HG03064 (cell line): Measurements from ENCODE around the gene CDK6.

ENCODE experiments used
- ATAC-seq: cut with Tn5 transposase; IDR thresholded peaks from one replicate; pipeline ENCODE4 v1.9.1; 2021; ENCODE audit warnings: low read depth; ENCODE audit not compliant: unreplicated experiment

Gene CDK6

GRCh38 chr7:92716825-92717580, 119.4 kb downstream of the CDK6 start:
- ATAC-seq: no peak

- no peak for ATAC-seq
Observed at GRCh38 chr7:92715963-92716362, 120.4 kb downstream of the CDK6 start.

- ATAC-seq: no peak
Observed at GRCh38 chr7:92714767-92715166, 121.6 kb downstream of the CDK6 start.

GRCh38 chr7:92714280-92714679, 122.1 kb downstream of the CDK6 start:
- no peak for ATAC-seq

GRCh38 chr7:92709912-92710311, 126.5 kb downstream of the CDK6 start:
- ATAC-seq: no peak

- no peak for ATAC-seq
Observed at GRCh38 chr7:92709150-92709549, 127.2 kb downstream of the CDK6 start.

- no peak for ATAC-seq
Observed at GRCh38 chr7:92708111-92709042, 128.0 kb downstream of the CDK6 start.

- ATAC-seq: no peak
Observed at GRCh38 chr7:92707435-92707834, 128.9 kb downstream of the CDK6 start.

GRCh38 chr7:92706563-92706962, 129.8 kb downstream of the CDK6 start:
- no peak for ATAC-seq

- no peak for ATAC-seq
Observed at GRCh38 chr7:92705831-92706230, 130.5 kb downstream of the CDK6 start.

- ATAC-seq: no peak
Observed at GRCh38 chr7:92704858-92705257, 131.5 kb downstream of the CDK6 start.

GRCh38 chr7:92702535-92702934, 133.8 kb downstream of the CDK6 start:
- no peak for ATAC-seq

GRCh38 chr7:92699966-92700514, 136.3 kb downstream of the CDK6 start:
- ATAC-seq: no peak

- no peak for ATAC-seq
Observed at GRCh38 chr7:92699560-92699959, 136.8 kb downstream of the CDK6 start.

- no peak for ATAC-seq
Observed at GRCh38 chr7:92698237-92698841, 138.0 kb downstream of the CDK6 start.

- no peak for ATAC-seq
Observed at GRCh38 chr7:92697414-92697813, 139.0 kb downstream of the CDK6 start.

GRCh38 chr7:92697012-92697411, 139.4 kb downstream of the CDK6 start:
- ATAC-seq: no peak

- ATAC-seq: no peak
Observed at GRCh38 chr7:92696584-92696983, 139.8 kb downstream of the CDK6 start.

GRCh38 chr7:92695308-92696261, 140.8 kb downstream of the CDK6 start:
- no peak for ATAC-seq

- no peak for ATAC-seq
Observed at GRCh38 chr7:92694211-92694610, 142.2 kb downstream of the CDK6 start.
